ENCODE results near the gene ZNF814. TPM values are rescaled to one million over a fixed set of nuclear protein-coding genes. Genes with fewer than 3 reads are reported as not detected.
"Not testable (repeated sequence)": the region's sequence is repeated elsewhere in the genome, so short reads cannot be mapped to it uniquely, and the experiment has no call there.

Gene ZNF814
- total RNA-seq, 1 donor from 2014 or later = 32.8 TPM

DNA sequence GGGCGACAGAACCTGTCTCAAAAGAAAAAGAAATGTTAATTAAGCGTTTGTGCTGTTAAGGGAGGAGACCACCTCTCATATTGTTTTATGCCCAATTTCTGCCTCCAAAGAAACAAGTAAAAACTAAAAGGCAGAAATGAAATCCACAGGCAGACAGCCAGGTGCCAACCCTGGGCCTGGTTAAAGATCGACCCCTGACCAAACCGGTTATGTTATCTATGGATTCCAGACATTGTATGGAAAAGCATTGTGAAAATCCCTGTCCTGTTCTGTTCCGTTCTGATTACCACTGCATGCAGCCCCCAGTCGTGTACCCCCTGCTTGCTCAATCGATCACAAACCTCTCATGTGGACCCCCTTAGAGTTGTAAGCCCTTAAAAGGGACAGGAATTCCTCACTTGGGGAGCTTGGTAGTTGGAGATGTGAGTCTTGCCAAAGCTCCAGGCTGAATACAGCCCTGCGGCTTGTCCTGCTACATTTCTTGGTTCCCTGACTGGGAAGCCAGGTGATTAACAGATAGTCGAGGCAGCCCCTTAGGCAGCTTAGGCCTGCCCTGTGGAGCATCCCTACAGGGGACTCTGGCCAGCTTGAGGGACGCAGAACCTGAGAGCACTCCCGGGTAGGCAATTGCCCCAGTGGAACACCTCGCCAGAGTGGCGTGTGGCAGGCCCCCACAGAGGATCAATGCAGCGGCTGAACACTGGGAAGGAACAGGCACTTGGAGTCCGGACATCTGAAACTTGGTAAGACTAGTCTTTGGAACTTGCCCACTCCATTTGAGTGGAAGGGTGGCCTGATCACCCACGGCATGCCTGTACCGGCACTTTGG, 73.4 kb downstream of the ZNF814 start:
- DNase-seq = no peak

DNA sequence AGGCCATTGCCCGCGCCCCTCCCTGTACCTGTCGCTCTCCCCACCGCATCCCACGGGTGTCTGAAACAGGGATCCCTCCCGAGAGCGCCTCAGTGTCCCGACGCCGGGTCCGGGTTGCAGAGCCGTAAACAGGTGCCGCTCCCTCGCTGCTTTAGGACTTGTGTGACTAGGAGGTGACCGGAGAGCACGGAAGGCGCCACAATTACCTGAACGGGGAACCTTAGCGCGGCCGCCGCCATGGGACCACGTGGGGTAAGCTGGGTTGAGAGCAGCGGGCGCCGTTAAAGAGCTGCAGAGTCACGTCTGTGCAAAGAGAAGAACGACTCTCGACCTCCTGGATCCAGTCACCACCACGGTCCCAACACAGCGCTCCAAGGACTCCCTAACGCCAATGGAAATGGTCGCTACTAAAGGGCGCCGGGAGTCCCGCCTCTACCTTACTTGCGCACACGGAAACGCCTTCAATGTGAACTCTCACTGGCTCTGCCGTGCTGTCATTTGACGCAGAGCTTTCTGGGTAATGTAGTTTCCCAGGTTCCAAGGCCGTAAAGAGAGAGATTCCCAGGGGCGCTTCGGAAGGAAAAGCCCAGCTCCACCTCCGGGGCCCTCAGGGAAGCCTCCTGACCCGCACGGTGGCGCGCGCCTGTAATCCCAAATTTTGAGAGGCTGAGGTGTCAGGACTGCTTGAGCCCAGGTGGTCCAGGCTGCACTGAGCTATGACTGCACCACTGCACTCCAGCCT, 74.2 kb downstream of the ZNF814 start, which contains the start of gene ZNF552:
TSS of gene ZNF552 (minus strand) at position 409 of the 742 bp plus-strand sequence. CDS start at position 239, 170 bp downstream.
- peak; percentile 81 for DNase-seq

DNA sequence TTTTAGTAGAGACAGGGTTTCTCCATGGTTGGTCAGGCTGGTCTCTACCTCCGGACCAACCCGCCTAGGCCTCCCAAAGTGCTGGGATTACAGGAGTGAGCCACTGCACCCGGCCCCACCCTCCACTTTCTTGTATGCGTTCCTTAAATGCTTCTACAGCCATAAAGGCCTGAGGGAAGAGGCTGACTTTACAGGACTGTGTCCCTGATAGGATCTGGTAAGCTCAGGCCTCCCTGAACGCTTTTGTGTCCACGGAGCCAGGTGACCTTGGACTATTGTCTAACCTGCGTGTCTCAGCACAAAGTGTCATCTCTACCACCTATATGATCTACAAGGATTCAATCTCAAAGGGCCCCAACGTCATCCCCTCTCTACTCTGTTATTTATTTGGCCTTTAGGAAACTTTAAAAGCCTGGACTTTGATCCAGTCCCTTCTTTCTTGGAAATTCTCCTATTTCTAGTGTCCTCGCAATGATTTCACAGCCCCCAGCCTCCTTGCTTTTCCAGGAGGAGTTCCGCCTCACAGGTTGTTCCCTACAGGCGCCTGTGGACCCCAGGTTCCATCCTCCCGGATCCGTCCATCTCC, 74.8 kb downstream of the ZNF814 start:
- no peak for DNase-seq

DNA sequence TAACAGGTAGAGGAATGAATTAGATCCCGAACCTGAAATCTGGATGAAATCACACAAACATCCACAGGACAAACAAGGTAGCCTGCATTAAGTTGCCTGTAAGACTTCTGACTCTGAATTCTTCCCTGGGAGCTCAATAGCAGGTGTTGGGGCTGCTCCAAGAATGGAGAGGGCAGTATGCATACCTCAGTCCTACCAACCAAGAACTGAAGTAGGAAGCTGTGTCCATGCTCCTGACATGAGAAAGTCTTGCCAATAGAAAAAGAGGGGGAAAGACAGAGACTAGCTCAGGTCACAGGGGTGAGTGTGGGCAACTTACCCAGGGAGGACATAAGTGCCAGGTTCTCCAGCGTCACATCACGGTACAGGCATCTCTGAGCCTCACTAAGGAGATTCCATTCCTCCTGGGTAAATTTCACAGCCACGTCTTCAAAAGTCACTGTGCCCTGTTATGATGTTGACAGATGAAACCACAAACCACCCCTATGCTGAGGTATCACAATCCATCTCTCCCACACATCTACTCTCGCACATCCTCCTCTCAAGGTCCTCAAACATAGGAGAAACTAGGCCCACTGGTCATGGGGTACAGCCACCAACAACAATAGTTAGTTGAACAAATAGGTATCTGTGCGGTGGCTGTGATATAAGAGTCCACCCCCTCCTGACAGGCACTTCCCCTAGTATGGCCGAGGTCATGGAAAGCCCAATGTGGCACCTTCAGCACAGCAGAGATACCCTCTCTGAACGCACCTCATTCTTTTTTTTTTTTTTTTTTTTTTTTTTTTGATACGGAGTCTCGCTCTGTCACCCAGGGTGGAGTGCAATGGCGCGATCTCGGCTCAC, 75.6 kb downstream of the ZNF814 start:
- not testable (repeated sequence) for DNase-seq

DNA sequence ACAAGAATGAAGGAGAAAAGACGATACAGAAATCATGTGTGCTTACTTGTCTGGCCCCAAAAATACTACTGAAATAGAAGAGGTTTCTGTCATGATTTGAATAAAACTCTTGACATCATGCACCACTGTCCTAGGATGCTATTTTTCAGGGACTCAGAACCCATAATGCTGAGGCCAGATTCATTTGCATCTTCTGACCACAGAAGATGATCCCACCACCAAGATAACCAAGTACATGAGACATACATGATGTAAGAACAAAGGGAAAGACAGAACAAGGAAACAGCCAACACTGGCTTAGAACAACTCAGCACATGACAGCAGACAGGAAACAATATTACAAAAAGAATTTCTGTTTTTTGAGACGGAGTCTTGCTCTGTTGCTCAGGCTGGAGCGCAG, 76.6 kb downstream of the ZNF814 start:
- no peak for DNase-seq

DNA sequence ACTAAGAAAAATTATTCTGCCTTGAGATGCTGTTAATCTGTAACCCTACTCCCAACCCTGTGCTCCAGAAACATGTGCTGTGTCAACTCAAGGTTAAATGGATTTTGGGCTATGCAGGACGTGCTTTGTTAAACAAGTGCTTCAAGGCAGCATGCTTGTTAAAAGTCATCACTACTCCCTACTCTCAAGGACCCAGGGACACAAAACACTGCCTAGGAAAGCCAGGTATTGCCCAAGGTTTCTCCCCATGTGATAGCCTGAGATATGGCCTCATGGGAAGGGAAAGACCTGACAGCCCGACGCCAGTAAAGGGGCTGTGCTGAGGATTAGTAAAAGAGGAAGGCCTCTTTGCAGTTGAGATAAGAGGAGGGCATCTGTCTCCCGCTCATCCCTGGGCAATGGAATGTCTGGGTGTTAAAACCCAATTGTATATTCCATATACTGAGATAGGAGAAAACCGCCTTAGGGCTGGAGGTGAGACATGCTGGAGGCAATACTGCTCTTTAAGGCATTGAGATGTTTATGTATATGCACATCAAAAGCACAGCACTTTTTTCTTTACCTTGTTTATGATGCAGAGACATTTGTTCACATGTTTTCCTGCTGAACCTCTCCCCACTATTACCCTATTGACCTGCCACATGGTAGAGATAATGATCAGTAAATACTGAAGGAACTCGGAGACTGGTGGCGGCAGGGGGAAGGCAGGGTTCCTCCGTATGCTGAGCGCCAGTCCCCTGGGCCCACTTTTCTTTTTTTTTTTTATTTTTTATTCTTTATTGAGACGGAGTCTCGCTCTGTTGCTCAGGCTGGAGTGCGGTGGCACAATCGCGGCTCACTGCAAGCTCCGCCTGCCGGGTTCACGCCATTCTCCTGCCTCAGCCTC, 78.2 kb downstream of the ZNF814 start:
- not testable (repeated sequence) for DNase-seq

DNA sequence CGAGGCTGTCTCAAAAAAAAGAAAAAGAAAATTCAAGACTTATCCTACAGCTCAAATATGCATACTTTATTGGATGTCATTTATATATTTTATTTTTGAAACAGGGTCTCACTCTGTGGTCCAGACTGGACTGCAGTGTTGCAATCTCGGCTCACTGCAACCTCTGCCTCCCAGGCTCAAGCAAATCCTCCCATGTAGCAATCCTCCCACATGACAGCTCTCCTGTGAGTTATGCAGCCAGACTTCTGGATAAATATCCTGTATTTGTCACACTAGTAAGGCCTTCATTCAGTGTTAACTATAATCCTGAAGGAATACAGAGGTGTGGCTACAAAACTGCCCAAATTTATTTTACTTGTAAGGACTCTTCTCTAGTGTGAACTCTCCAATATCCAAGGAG, 81.3 kb downstream of the ZNF814 start:
- DNase-seq = no peak

DNA sequence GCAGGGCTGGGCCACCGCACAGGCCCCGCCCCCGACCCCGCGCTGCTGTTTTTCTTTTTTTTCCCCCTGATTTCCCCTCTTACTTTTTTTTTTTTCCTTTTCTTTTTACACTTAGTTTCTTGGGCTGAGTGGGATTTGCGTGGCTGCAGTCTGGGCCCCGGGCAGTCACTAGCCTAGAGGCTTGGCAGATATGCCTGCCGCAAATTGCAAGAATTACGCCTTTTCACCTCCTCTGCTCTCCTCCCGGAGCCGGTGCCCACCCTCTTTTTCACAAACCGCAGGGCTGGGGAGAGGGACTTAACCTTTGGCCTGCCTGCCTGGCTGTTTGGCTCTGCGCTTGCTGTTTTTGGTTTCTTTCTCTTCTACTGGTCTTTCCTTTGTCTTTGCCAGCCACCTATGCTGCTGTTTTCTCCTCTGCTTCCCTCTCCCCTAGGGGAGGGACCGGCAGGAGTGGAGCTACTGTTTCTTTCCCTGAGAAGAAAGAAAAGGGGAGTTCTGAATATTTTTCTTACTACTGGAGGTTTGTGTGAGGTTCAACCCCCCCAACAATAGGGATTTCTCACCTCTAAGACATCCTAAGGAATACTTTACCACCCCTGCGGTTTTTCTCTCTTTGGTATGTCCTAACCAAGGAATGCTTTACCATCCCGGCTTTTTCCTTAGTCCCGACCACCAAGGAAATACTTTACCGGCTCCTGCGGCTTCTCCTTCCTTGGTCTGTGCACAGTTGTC, 85.1 kb downstream of the ZNF814 start:
- DNase-seq = no peak

DNA sequence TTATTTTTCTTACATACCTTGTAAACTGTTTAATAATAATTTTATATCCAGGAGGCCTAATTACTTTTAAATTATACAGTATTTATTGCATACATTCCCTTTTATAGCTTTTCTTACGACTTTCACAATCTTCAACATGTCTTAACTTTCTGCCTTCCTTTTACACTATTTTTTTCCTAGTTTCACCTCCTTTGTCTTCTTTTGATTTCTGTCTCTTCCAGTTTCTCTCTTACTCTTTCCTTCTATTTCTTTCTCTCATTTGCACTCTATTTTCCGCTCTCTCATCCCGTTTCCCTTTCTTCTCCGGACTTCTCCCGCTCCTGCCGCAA, 85.6 kb downstream of the ZNF814 start:
- DNase-seq = no peak

DNA sequence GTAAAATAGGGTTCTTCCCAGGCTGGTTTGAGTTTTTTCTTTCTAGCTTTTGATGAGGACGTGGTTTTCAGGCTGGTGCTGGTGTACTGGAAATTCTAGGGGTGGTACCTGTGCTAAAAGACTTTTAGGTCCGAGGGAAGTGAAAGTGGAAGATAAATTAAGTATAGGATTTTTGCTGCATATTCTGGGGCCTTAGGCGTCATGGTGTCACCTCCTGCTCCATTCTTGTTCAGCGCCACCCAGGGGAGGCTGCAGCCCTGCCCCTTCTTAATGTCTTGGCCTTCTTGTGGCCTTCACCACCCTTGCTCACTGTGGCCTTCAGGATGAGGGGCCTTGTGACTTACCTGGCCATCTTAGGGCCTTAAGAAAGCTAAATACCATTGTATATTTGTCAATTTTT, 86.6 kb downstream of the ZNF814 start:
- no peak for DNase-seq

DNA sequence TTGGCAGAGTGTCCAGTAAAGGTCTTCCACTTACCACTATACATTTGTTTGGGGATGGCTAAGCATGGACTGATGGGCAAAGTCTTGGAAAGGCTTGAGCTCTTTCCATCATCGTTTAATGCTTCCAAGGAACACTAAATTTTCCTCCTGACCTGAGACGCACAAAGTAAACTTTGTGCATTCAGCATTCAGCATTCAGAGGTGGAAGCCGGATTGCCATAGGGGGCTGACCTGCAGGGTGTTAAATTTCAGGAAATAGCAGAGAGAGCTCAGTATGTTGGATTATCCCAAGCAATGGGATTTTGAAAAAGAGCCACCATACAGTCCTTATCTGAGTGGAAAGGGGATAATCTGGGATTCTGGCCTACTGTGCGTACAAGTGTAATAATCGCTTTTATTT, 88.1 kb downstream of the ZNF814 start:
- no peak for DNase-seq

Other genes starting within 250 kb of the ZNF814 start
- not detected for gene ZSCAN4, start 220.1 kb downstream of the ZNF814 start, total RNA-seq
- 30.1 TPM for gene ZNF551, start 207.1 kb downstream of the ZNF814 start, total RNA-seq
- 42.7 TPM for gene ZNF154, start 179.8 kb downstream of the ZNF814 start, total RNA-seq
- gene ZNF671, start 161.4 kb downstream of the ZNF814 start, total RNA-seq = 36.2 TPM
- 51.6 TPM for gene ZNF776, start 142.2 kb downstream of the ZNF814 start, total RNA-seq
- gene ZNF586, start 119.4 kb downstream of the ZNF814 start, total RNA-seq = 69.7 TPM
- gene ZNF552, start 74.1 kb downstream of the ZNF814 start, total RNA-seq = 9.7 TPM
- gene ZNF587B, start 58.7 kb downstream of the ZNF814 start, total RNA-seq = 20.9 TPM
- 34.5 TPM for gene ZNF587, start 39.2 kb downstream of the ZNF814 start, total RNA-seq
- 39.3 TPM for gene ZNF417, start 27.6 kb upstream of the ZNF814 start, total RNA-seq
- 64.3 TPM for gene ZNF418, start 46.4 kb upstream of the ZNF814 start, total RNA-seq
- gene ZNF256, start 58.7 kb upstream of the ZNF814 start, total RNA-seq = 15.6 TPM
- not detected for gene C19orf18, start 85.5 kb upstream of the ZNF814 start, total RNA-seq
- 57.1 TPM for gene ZNF606, start 113.8 kb upstream of the ZNF814 start, total RNA-seq
- gene ZSCAN1, start 145.0 kb upstream of the ZNF814 start, total RNA-seq = 0.62 TPM
- gene ZNF135, start 170.2 kb upstream of the ZNF814 start, total RNA-seq = 13.4 TPM
- 87.0 TPM for gene ZSCAN18, start 209.2 kb upstream of the ZNF814 start, total RNA-seq